Measurements from ENCODE around the gene WDFY4. TPM values are rescaled to one million over a fixed set of nuclear protein-coding genes. Genes with fewer than 3 reads are reported as not detected.

WDFY4 gene
- total RNA-seq, 1 donor from 2014 or later = not detected

GRCh38 chr10:48693206-48693605 lies 8.5 kb downstream of the WDFY4 start:
- Mint-ChIP-seq H3K9me3 (ENCODE audit: low read depth) (no peaks in the 10 kb centered on the region), H3K27me3 (ENCODE audit: low read depth) (peaks cover 44% of the 10 kb centered on the region), H3K4me3 (ENCODE audit: unreplicated experiment) (no peak overlapping the region), H3K36me3 (ENCODE audit: low read depth) (no peaks in the 10 kb centered on the region), H3K27ac (ENCODE audit: unreplicated experiment) (no peak overlapping the region), H3K4me1 (ENCODE audit: low read depth) (no peaks in the 10 kb centered on the region)
- TF ChIP-seq, protein P1, sequence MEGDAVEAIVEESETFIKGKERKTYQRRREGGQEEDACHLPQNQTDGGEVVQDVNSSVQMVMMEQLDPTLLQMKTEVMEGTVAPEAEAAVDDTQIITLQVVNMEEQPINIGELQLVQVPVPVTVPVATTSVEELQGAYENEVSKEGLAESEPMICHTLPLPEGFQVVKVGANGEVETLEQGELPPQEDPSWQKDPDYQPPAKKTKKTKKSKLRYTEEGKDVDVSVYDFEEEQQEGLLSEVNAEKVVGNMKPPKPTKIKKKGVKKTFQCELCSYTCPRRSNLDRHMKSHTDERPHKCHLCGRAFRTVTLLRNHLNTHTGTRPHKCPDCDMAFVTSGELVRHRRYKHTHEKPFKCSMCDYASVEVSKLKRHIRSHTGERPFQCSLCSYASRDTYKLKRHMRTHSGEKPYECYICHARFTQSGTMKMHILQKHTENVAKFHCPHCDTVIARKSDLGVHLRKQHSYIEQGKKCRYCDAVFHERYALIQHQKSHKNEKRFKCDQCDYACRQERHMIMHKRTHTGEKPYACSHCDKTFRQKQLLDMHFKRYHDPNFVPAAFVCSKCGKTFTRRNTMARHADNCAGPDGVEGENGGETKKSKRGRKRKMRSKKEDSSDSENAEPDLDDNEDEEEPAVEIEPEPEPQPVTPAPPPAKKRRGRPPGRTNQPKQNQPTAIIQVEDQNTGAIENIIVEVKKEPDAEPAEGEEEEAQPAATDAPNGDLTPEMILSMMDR (IDR thresholded peaks at IDR 0.05) = no peak
- no peak for DNase-seq (ENCODE audit: low spot score)

- TF ChIP-seq, protein P1 (IDR thresholded peaks at IDR 0.05) = no peak
- H3K36me3 Mint-ChIP-seq (ENCODE audit: low read depth) = no peaks in the 10 kb centered on the region
- no peak overlapping the region for H3K4me3 Mint-ChIP-seq (ENCODE audit: unreplicated experiment)
- H3K27me3 Mint-ChIP-seq (ENCODE audit: low read depth) = peaks cover 42% of the 10 kb centered on the region
- H3K9me3 Mint-ChIP-seq (ENCODE audit: low read depth) = no peaks in the 10 kb centered on the region
- no peak for DNase-seq (ENCODE audit: low spot score)
- H3K27ac Mint-ChIP-seq (ENCODE audit: unreplicated experiment) = peak overlapping the region; percentile 15
- no peaks in the 10 kb centered on the region for H3K4me1 Mint-ChIP-seq (ENCODE audit: low read depth)
Measured at GRCh38 chr10:48694371-48695030, 9.8 kb downstream of the WDFY4 start.

- peaks cover 40% of the 10 kb centered on the region for H3K27me3 Mint-ChIP-seq (ENCODE audit: low read depth)
- DNase-seq (ENCODE audit: low spot score) = no peak
- TF ChIP-seq, protein P1 (IDR thresholded peaks at IDR 0.05) = no peak
- no peak overlapping the region for H3K4me3 Mint-ChIP-seq (ENCODE audit: unreplicated experiment)
- no peaks in the 10 kb centered on the region for H3K36me3 Mint-ChIP-seq (ENCODE audit: low read depth)
- H3K4me1 Mint-ChIP-seq (ENCODE audit: low read depth) = no peaks in the 10 kb centered on the region
- H3K27ac Mint-ChIP-seq (ENCODE audit: unreplicated experiment) = no peak overlapping the region
- no peaks in the 10 kb centered on the region for H3K9me3 Mint-ChIP-seq (ENCODE audit: low read depth)
Measured at GRCh38 chr10:48695636-48696534, 11.2 kb downstream of the WDFY4 start.

- Mint-ChIP-seq H3K27me3 (ENCODE audit: low read depth) (peaks cover 40% of the 10 kb centered on the region), H3K36me3 (ENCODE audit: low read depth) (no peaks in the 10 kb centered on the region), H3K27ac (ENCODE audit: unreplicated experiment) (no peak overlapping the region), H3K4me1 (ENCODE audit: low read depth) (no peaks in the 10 kb centered on the region), H3K4me3 (ENCODE audit: unreplicated experiment) (no peak overlapping the region), H3K9me3 (ENCODE audit: low read depth) (no peaks in the 10 kb centered on the region)
- no peak for DNase-seq (ENCODE audit: low spot score)
- TF ChIP-seq, protein P1 (IDR thresholded peaks at IDR 0.05) = no peak
Measured at GRCh38 chr10:48696535-48696873, 11.8 kb downstream of the WDFY4 start.

DNA sequence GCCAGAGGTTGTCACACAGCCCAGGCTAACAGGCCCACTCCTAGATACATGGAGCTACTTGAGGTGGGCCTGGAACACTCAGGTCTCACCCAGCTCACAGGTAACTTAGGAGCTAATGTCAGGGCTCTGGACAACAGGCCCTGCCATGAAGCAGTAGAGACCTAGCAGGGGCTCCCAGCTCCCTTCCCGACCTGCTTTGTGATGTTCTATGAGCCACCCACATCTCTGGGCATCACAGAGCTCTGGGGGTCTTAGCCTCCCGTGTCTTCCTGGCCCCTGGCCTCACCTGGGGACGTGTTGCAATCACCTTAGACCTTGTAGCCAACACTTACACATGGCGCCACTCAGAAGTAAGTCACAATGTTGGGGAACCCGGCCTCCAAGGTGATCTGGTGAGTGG lies 12.4 kb downstream of the WDFY4 start:
- H3K27ac Mint-ChIP-seq (ENCODE audit: unreplicated experiment) = no peak overlapping the region
- H3K27me3 Mint-ChIP-seq (ENCODE audit: low read depth) = peaks cover 40% of the 10 kb centered on the region
- H3K4me3 Mint-ChIP-seq (ENCODE audit: unreplicated experiment) = no peak overlapping the region
- H3K9me3 Mint-ChIP-seq (ENCODE audit: low read depth) = no peaks in the 10 kb centered on the region
- TF ChIP-seq, protein P1 (IDR thresholded peaks at IDR 0.05) = no peak
- DNase-seq (ENCODE audit: low spot score) = no peak
- H3K36me3 Mint-ChIP-seq (ENCODE audit: low read depth) = no peaks in the 10 kb centered on the region
- H3K4me1 Mint-ChIP-seq (ENCODE audit: low read depth) = no peaks in the 10 kb centered on the region

All from chondrocyte (in vitro differentiated cells).